Large intestine (tissue), 3 donors: Measurements from ENCODE around the gene ABHD14A. TPM values are rescaled to one million over a fixed set of nuclear protein-coding genes. Genes with fewer than 3 reads are reported as not detected.
A peak's percentile ranks its signal among the peaks of the same experiment; 100 is the strongest.
"Not testable (repeated sequence)": the region's sequence is repeated elsewhere in the genome, so short reads cannot be mapped to it uniquely, and the experiment has no call there.

ENCODE experiments used
- DNase-seq, 2 donors: peaks; one replicate each; pipeline versions ENCODE4 v3.0.0 to v3.0.0-alpha.2; 2013
- H3K27ac ChIP-seq: one replicate; pipeline ENCODE4 v1.5.1; 2013; ENCODE audit warnings: low read length
- H3K27me3 ChIP-seq: 2 replicates; pipeline ENCODE4 v1.6.1; 2013; ENCODE audit warnings: low read length; ENCODE audit not compliant: control insufficient read depth, insufficient read depth
- H3K36me3 ChIP-seq: 2 replicates; pipeline ENCODE4 v1.6.1; 2013; ENCODE audit warnings: low read length; ENCODE audit not compliant: control insufficient read depth, insufficient read depth
- H3K4me1 ChIP-seq: one replicate; pipeline ENCODE4 v1.6.1; 2013; ENCODE audit warnings: low read length; ENCODE audit not compliant: control insufficient read depth, insufficient read depth
- H3K4me3 ChIP-seq: one replicate; pipeline ENCODE4 v1.5.1; 2013; ENCODE audit warnings: low read length
- H3K9me3 ChIP-seq: one replicate; pipeline ENCODE4 v1.6.1; 2013; ENCODE audit warnings: mild to moderate bottlenecking, low read depth, low read length, moderate library complexity; ENCODE audit not compliant: control insufficient read depth
- WGBS: methylation state at CpG from one replicate; pipeline ENCODE4 v1.1.5; 2013; ENCODE audit warnings: low lambda C conversion rate; ENCODE audit not compliant: insufficient coverage; 5-methylcytosine and 5-hydroxymethylcytosine counted together
- polyA plus RNA-seq: library from polyadenylated mRNA; unstranded; fragments of 120-200 nt; gene quantifications from one replicate; pipeline ENCODE4 v1.2.1, GENCODE V29; 2013

ABHD14A gene
- polyA plus RNA-seq, 1 donor = 14.1 TPM

DNA sequence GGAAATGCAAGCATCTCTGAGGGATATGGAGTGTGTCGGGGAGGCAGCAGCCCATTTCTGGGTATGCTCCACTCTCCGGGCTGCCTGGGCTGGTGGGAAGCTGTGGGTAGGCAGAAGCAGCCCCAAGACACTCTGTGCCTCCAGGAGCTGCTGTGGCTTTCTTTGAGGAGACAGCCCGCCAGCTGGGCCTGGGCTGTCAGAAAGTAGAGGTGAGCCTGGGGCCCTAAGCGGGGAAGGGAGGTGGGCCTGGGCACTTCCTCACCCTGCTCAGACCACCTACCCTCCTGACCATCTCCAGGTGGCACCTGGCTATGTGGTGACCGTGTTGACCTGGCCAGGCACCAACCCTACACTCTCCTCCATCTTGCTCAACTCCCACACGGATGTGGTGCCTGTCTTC, 10.2 kb downstream of the ABHD14A start:
- Histone ChIP-seq H3K36me3 (peaks cover 17% of the 10 kb centered on the region), H3K27me3 (no peaks in the 10 kb centered on the region), H3K4me3 (peak overlapping the region; percentile 74), H3K27ac (peak overlapping the region; percentile 100), H3K9me3 (no peaks in the 10 kb centered on the region), H3K4me1 (peaks cover 62% of the 10 kb centered on the region)
- no peak for DNase-seq
- no CpG with 5 or more reads among the region's 6 CpGs for WGBS

GRCh38 chr3:51986010-51986947, 11.4 kb downstream of the ABHD14A start:
- Histone ChIP-seq H3K27me3 (no peaks in the 10 kb centered on the region), H3K27ac (peak overlapping the region; percentile 100), H3K4me1 (peaks cover 56% of the 10 kb centered on the region), H3K9me3 (no peaks in the 10 kb centered on the region), H3K4me3 (peak overlapping the region; percentile 30), H3K36me3 (peaks cover 14% of the 10 kb centered on the region)
- no CpG with 5 or more reads among the region's 12 CpGs for WGBS
- peak; percentile 82 to 92 for DNase-seq

DNA sequence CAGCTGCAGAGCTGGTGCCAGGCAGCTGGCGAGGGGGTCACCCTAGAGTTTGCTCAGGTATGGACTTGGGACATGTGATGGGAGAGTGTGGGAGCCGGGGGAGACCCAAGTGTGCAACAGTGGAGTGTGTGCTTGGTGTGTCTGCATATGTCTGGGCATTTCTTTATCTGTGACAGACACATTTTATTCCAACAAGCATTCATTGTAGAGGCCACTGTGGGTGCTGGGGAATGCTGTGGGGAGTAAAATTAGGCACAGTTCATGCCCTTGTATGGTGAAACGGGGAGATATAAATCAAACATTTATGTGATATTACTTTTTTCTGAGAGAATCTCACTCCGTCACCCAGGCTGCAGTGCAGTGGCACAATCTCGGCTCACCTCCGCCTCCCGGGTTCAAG, 12.7 kb downstream of the ABHD14A start:
- Histone ChIP-seq H3K27ac (peak overlapping the region; percentile 100), H3K4me3 (no peak overlapping the region), H3K27me3 (no peaks in the 10 kb centered on the region), H3K9me3 (no peaks in the 10 kb centered on the region), H3K36me3 (peaks cover 26% of the 10 kb centered on the region), H3K4me1 (peaks cover 44% of the 10 kb centered on the region)
- no peak for DNase-seq
- WGBS = no CpG with 5 or more reads among the region's 7 CpGs

GRCh38 chr3:51988286-51989146, 13.7 kb downstream of the ABHD14A start:
- Histone ChIP-seq H3K27me3 (no peaks in the 10 kb centered on the region), H3K4me3 (no peak overlapping the region), H3K36me3 (peaks cover 33% of the 10 kb centered on the region), H3K27ac (no peak overlapping the region), H3K4me1 (peaks cover 40% of the 10 kb centered on the region), H3K9me3 (no peaks in the 10 kb centered on the region)
- WGBS = 83% methylated on average over 2 of the region's 15 CpGs
- no peak for DNase-seq

GRCh38 chr3:51990501-51990971, 15.7 kb downstream of the ABHD14A start:
- not testable (repeated sequence) for H3K4me3 ChIP-seq, H3K9me3 ChIP-seq, H3K27me3 ChIP-seq, H3K27ac ChIP-seq, DNase-seq
- Histone ChIP-seq H3K36me3 (peaks cover 47% of the 10 kb centered on the region), H3K4me1 (peaks cover 31% of the 10 kb centered on the region)
- no CpG with 5 or more reads among the region's 38 CpGs for WGBS

GRCh38 chr3:51992017-51992682, 17.3 kb downstream of the ABHD14A start:
- WGBS = no CpG with 5 or more reads among the region's 3 CpGs
- H3K36me3 ChIP-seq = peaks cover 42% of the 10 kb centered on the region

GRCh38 chr3:51993657-51994056, 18.8 kb downstream of the ABHD14A start:
- H3K4me3 ChIP-seq, H3K27ac ChIP-seq, H3K4me1 ChIP-seq, H3K9me3 ChIP-seq, H3K27me3 ChIP-seq, DNase-seq: not testable (repeated sequence)
- H3K36me3 ChIP-seq = peaks cover 39% of the 10 kb centered on the region
- no CpG with 5 or more reads among the region's 13 CpGs for WGBS

More at GRCh38 chr3:51992017-51992682, 17.3 kb downstream of the ABHD14A start:
- no peak overlapping the region for H3K4me3 ChIP-seq
- no peak for DNase-seq
- no peak overlapping the region for H3K27ac ChIP-seq
- H3K4me1 ChIP-seq = peaks cover 15% of the 10 kb centered on the region
- no peaks in the 10 kb centered on the region for H3K9me3 ChIP-seq
- H3K27me3 ChIP-seq = no peaks in the 10 kb centered on the region

- Histone ChIP-seq H3K27me3 (no peaks in the 10 kb centered on the region), H3K27ac (no peak overlapping the region), H3K36me3 (peaks cover 34% of the 10 kb centered on the region), H3K4me3 (peak overlapping the region; percentile 70), H3K9me3 (no peaks in the 10 kb centered on the region), H3K4me1 (peaks cover 10% of the 10 kb centered on the region)
- no peak for DNase-seq
- 100% methylated on average over 1 of the region's 2 CpGs for WGBS
Measured at GRCh38 chr3:51994530-51994929, 19.7 kb downstream of the ABHD14A start.

DNA sequence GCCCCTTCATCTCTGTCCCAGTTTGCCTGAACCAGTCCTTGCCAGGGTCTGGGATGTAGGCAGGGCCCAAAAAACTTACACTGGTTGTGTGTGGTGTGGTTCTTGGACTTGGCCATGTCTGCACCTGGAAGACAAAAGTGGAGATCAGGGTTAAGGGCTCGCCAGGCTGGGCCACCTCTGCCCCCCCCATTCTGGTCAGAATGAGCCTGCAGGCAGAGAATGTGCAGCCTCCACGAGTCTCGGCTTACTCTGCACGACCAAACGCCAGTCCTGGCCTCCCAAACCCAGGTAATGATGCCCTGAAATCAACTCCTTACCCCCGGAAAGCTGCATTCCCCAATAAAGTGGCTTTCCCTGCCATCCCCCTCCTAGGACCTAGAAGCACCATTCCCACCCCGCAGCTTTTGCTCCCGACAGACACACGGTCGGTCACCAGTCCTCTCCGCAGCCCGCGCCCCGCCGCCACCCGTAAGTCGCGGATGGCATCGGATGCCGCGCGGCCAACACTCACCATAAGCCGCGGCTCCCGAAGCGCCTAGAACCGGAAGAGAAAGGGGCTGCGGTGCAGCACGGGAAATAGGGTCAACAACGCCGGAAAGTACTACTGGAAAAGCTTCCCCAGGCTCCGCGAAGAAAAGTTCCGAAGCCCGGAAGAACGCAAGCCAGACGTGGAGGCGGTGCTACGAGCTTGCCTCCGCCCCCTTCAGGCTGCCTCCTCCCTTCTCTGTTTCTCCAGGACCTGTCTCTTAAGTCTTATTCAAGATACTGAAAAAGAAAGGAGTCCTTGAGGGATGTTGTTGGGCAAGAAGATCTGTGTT, 20.7 kb downstream of the ABHD14A start, which contains the start of gene RPL29:
Gene RPL29 (minus strand): TSS at position 550 of the 818 bp plus-strand sequence. CDS start 434 bp downstream, at position 116.
- Histone ChIP-seq H3K27me3 (no peaks in the 10 kb centered on the region), H3K27ac (peak within 1 kb of the TSS; percentile 63), H3K4me3 (peak within 1 kb of the TSS; percentile 70), H3K4me1 (peaks cover 10% of the 10 kb centered on the region), H3K36me3 (peaks cover 34% of the 10 kb centered on the region), H3K9me3 (no peaks in the 10 kb centered on the region)
- WGBS = no CpG with 5 or more reads among the region's 40 CpGs
- peak; percentile 95 to 97 for DNase-seq
